IMR-90 (cell line): ENCODE data around the gene TCEA2. TPM values are rescaled to one million over a fixed set of nuclear protein-coding genes. Genes with fewer than 3 reads are reported as not detected.

Experiments used
- ATAC-seq: fragments of 200-7000 bp; cut with Tn5 transposase; 2 replicates; pipeline ENCODE4 v1.9.1; 2020; ENCODE audit warnings: low read depth, mild to moderate bottlenecking, moderate library complexity
- BruUV-seq: library from RNA; stranded (reverse); fragments of 400-500 nt; replicated peaks from 2 replicates; lab custom pipeline; 2021; lab: Mats Ljungman, UMichigan
- CTCF ChIA-PET: fragments of 300-600 bp; formaldehyde crosslinking; extraction: SDS; loops from one replicate; lab custom pipeline; 2021; ENCODE audit warnings: antibody characterized with exemption; lab: Yijun Ruan, JAX
- POLR2A ChIA-PET: fragments of 300-600 bp; sonication (Branson Sonifier 250); formaldehyde crosslinking; loops from one replicate; lab custom pipeline; 2022; ENCODE audit warnings: antibody characterized with exemption; ENCODE audit not compliant: unreplicated experiment; lab: Charles Lee
- DNase-seq: peaks from one replicate; pipeline ENCODE4 v3.0.0; 2013
- H2AFZ ChIP-seq: replicated peaks from 2 replicates; pipeline ENCODE3; 2013; ENCODE audit warnings: low read length, mild to moderate bottlenecking; ENCODE audit not compliant: poor library complexity
- H2AK5ac ChIP-seq: 2 replicates; pipeline ENCODE4 v1.6.1; 2013; ENCODE audit warnings: low read depth, low read length, inconsistent platforms
- H2AK9ac ChIP-seq: replicated peaks from 2 replicates; pipeline ENCODE3; 2013; ENCODE audit warnings: mild to moderate bottlenecking, low read depth, low read length, moderate library complexity; ENCODE audit not compliant: poor library complexity
- H2BK120ac ChIP-seq: 2 replicates; pipeline ENCODE4 v1.6.1; 2013; ENCODE audit warnings: low read depth, low read length, inconsistent platforms
- H2BK15ac ChIP-seq: 3 replicates; pipeline ENCODE4 v1.6.1; 2013; ENCODE audit warnings: low read depth, low read length, inconsistent platforms
- H2BK20ac ChIP-seq: 2 replicates; pipeline ENCODE4 v1.6.1; 2013; ENCODE audit warnings: low read depth, mild to moderate bottlenecking, inconsistent platforms, low read length, moderate library complexity
- H2BK5ac ChIP-seq: 2 replicates; pipeline ENCODE4 v1.6.1; 2013; ENCODE audit warnings: mild to moderate bottlenecking, low read depth, low read length, inconsistent platforms; ENCODE audit not compliant: poor library complexity, severe bottlenecking
- H3K14ac ChIP-seq: replicated peaks from 2 replicates; pipeline ENCODE4 v1.6.1; 2013; ENCODE audit warnings: low read depth, low read length, inconsistent platforms
- H3K18ac ChIP-seq: 2 replicates; pipeline ENCODE4 v1.6.1; 2013; ENCODE audit warnings: low read depth, low read length, control low read depth
- H3K23ac ChIP-seq: 2 replicates; pipeline ENCODE4 v1.6.1; 2013; ENCODE audit warnings: low read depth, low read length, inconsistent platforms
- H3K27ac ChIP-seq: 2 replicates; pipeline ENCODE4 v1.5.1; 2013; ENCODE audit warnings: mild to moderate bottlenecking, control low read depth, low read length; ENCODE audit not compliant: insufficient read depth
- H3K27me3 ChIP-seq: 2 replicates; pipeline ENCODE4 v1.6.1; 2013; ENCODE audit warnings: low read length; ENCODE audit not compliant: control insufficient read depth, insufficient read depth
- H3K36me3 ChIP-seq: 2 replicates; pipeline ENCODE4 v1.6.1; 2013; ENCODE audit warnings: low read length, mixed read lengths; ENCODE audit not compliant: control insufficient read depth, insufficient read depth
- H3K4ac ChIP-seq: 2 replicates; pipeline ENCODE4 v1.6.1; 2013; ENCODE audit warnings: low read depth, low read length, inconsistent platforms
- H3K4me1 ChIP-seq: 2 replicates; pipeline ENCODE4 v1.6.1; 2013; ENCODE audit warnings: low read length, mixed read lengths; ENCODE audit not compliant: control insufficient read depth, insufficient read depth
- H3K4me2 ChIP-seq: 2 replicates; pipeline ENCODE4 v1.6.1; 2013; ENCODE audit warnings: low read depth, mild to moderate bottlenecking, control low read depth, low read length, moderate library complexity
- H3K4me3 ChIP-seq: 2 replicates; pipeline ENCODE4 v1.5.1; 2013; ENCODE audit warnings: low read depth, mild to moderate bottlenecking, control low read depth, low read length, moderate library complexity; ENCODE audit not compliant: insufficient read depth
- H3K56ac ChIP-seq: 2 replicates; pipeline ENCODE4 v1.6.1; 2013; ENCODE audit warnings: low read length, inconsistent platforms; ENCODE audit not compliant: insufficient read depth; ENCODE audit errors: extremely low read depth
- H3K79me1 ChIP-seq, 2 experiments: 2 replicates each; pipeline ENCODE4 v1.6.1; 2013; ENCODE audit warnings: low read length in 2 of 2, inconsistent platforms in 1 of 2, low read depth in 1 of 2
- H3K9ac ChIP-seq: 2 replicates; pipeline ENCODE4 v1.6.1; 2013; ENCODE audit warnings: low read depth, low read length, control low read depth
- H3K9me1 ChIP-seq: 2 replicates; pipeline ENCODE4 v1.6.1; 2013; ENCODE audit warnings: low read length, inconsistent platforms; ENCODE audit not compliant: insufficient read depth
- H3K9me3 ChIP-seq: 2 replicates; pipeline ENCODE4 v1.6.1; 2013; ENCODE audit warnings: low read length; ENCODE audit not compliant: control insufficient read depth, insufficient read depth
- H4K20me1 ChIP-seq: 2 replicates; pipeline ENCODE4 v1.6.1; 2013; ENCODE audit warnings: low read length, inconsistent platforms; ENCODE audit not compliant: insufficient read depth
- H4K5ac ChIP-seq: 2 replicates; pipeline ENCODE4 v1.6.1; 2013; ENCODE audit warnings: mild to moderate bottlenecking, low read depth, low read length, control low read depth
- H4K8ac ChIP-seq, 2 experiments: 2 replicates each; pipeline ENCODE4 v1.6.1; 2013; ENCODE audit warnings: low read depth in 2 of 2, low read length in 2 of 2, control low read depth in 1 of 2, inconsistent platforms in 1 of 2
- H4K91ac ChIP-seq: 2 replicates; pipeline ENCODE4 v1.6.1; 2013; ENCODE audit warnings: low read depth, low read length, inconsistent platforms; ENCODE audit not compliant: insufficient read depth
- BHLHE40 ChIP-seq: fragments of 150-350 bp; IDR thresholded peaks from 2 replicates; pipeline ENCODE4 v1.6.1; 2016; ENCODE audit warnings: mild to moderate bottlenecking, low read depth, low read length
- CEBPB ChIP-seq: IDR thresholded peaks from 2 replicates; pipeline ENCODE4 v1.6.1; 2012; ENCODE audit warnings: low read depth, low read length, improper control_type of control experiment
- CTCF ChIP-seq: conservative IDR thresholded peaks from 2 replicates; pipeline ENCODE4 v1.5.1; 2012; ENCODE audit warnings: mild to moderate bottlenecking, low read depth, low read length, improper control_type of control experiment
- FOS ChIP-seq: fragments of 150-350 bp; IDR thresholded peaks from 2 replicates; pipeline ENCODE4 v1.6.1; 2016; ENCODE audit warnings: low read depth, low read length
- MAFK ChIP-seq: IDR thresholded peaks from 2 replicates; pipeline ENCODE4 v1.6.1; 2012; ENCODE audit warnings: low read depth, low read length, improper control_type of control experiment
- MAZ ChIP-seq: IDR thresholded peaks from 2 replicates; pipeline ENCODE4 v1.6.1; 2012; ENCODE audit warnings: low read depth, mild to moderate bottlenecking, low read length, improper control_type of control experiment, moderate library complexity, borderline replicate concordance
- POLR2A ChIP-seq: IDR thresholded peaks from 2 replicates; pipeline ENCODE4 v1.6.1; 2012; ENCODE audit warnings: mild to moderate bottlenecking, low read depth, low read length
- RAD21 ChIP-seq: IDR thresholded peaks from 2 replicates; pipeline ENCODE4 v1.6.1; 2012; ENCODE audit warnings: low read length, improper control_type of control experiment
- RCOR1 ChIP-seq: IDR thresholded peaks from 2 replicates; pipeline ENCODE4 v1.6.1; 2012; ENCODE audit warnings: mild to moderate bottlenecking, low read length, improper control_type of control experiment; ENCODE audit not compliant: insufficient replicate concordance
- RFX5 ChIP-seq: IDR thresholded peaks from 2 replicates; pipeline ENCODE4 v1.8.0; 2012; ENCODE audit warnings: low read depth, mild to moderate bottlenecking, low read length, moderate library complexity
- WGBS, 2 experiments: methylation state at CpG; one replicate each; pipeline versions ENCODE4 v1.1.5 to v1.1.7; 2013; ENCODE audit warnings: missing lambda C conversion rate in 2 of 2; ENCODE audit not compliant: insufficient read length in 1 of 2; ENCODE audit errors: extremely low coverage in 2 of 2; 5-methylcytosine and 5-hydroxymethylcytosine counted together
- dilution Hi-C: fragments of 300-500 bp; cut with HindIII; formaldehyde crosslinking; loops from one replicate; pipeline ENCODE4 v1.14.3; 2018; ENCODE audit warnings: low sequenced_read_pairs; ENCODE audit not compliant: unreplicated experiment
- in situ Hi-C: fragments of 300-500 bp; cut with MboI; formaldehyde crosslinking; loops from 3 replicates; pipeline ENCODE4 v1.14.3; 2019; ENCODE audit warnings: low sequenced_read_pairs, inconsistent platforms, mixed read lengths
- intact Hi-C: fragments of 100-400 bp; cut with micrococcal nuclease; formaldehyde crosslinking; loops from 2 replicates; pipeline ENCODE4 v1.10.0; 2022
- polyA plus RNA-seq, 3 experiments: library from polyadenylated mRNA; depleted of rRNA; stranded (reverse); fragments of >200 nt; gene quantifications; 2 replicates each; pipeline ENCODE4 v1.2.3, GENCODE V29; 2012; ENCODE audit warnings: low replicate concordance in 1 of 3
- total RNA-seq: library from RNA; depleted of rRNA; stranded (reverse); fragments of >200 nt; gene quantifications from 2 replicates; pipeline ENCODE4 v1.2.3, GENCODE V29; 2012
- TF ChIP-seq, protein P1 (sequence below): fragments of 150-350 bp; IDR thresholded peaks from 2 replicates; pipeline ENCODE4 v1.6.1; 2017; ENCODE audit warnings: mild to moderate bottlenecking, antibody characterized with exemption, low read length, low read depth

The TCEA2 gene
- total and polyA plus RNA-seq, 2 of the 4 experiments (the other 2 are of a cell fraction), result 9.3 to 30.0 TPM

GRCh38 chr20:64075556-64075955 lies 12.6 kb downstream of the TCEA2 start:
- Histone ChIP-seq H4K8ac (no peak overlapping the region), H3K18ac (no peak overlapping the region), H2BK15ac (no peak overlapping the region), H3K36me3 (peaks cover 22% of the 10 kb centered on the region; the same call in 1 of the 2 replicates), H3K27ac (no peak overlapping the region), H3K9me3 (no peaks in the 10 kb centered on the region), H3K9me1 (no peaks in the 10 kb centered on the region), H3K79me1 (peaks cover 6 to 8% of the 10 kb centered on the region in 2 experiments; a peak in 3 of 4 replicates), H2BK120ac (no peak overlapping the region), H3K27me3 (no peaks in the 10 kb centered on the region), H3K4me3 (no peak overlapping the region), H3K23ac (no peak overlapping the region), H2AFZ (no peak overlapping the region), H2AK9ac (no peak overlapping the region), H3K4me2 (no peak overlapping the region), H4K5ac (no peak overlapping the region), H2AK5ac (no peak overlapping the region), H4K91ac (no peak overlapping the region), H3K9ac (no peak overlapping the region), H3K4ac (no peak overlapping the region), H2BK5ac (no peak overlapping the region), H3K14ac (no peak overlapping the region), H4K20me1 (peaks cover 3% of the 10 kb centered on the region), H3K4me1 (peaks cover 11% of the 10 kb centered on the region), H3K56ac (no peak overlapping the region), H2BK20ac (no peak overlapping the region)
- BruUV-seq, result no TSS peak
- POLR2A ChIA-PET, result no interaction called here
- WGBS, 2 experiments, result 86% methylated on average over 3 of the region's 12 CpGs; no CpG with 5 or more reads in 1 of the 2 experiments
- TF ChIP-seq CTCF, result no peak
- TF ChIP-seq BHLHE40, result no peak
- TF ChIP-seq, protein P1, sequence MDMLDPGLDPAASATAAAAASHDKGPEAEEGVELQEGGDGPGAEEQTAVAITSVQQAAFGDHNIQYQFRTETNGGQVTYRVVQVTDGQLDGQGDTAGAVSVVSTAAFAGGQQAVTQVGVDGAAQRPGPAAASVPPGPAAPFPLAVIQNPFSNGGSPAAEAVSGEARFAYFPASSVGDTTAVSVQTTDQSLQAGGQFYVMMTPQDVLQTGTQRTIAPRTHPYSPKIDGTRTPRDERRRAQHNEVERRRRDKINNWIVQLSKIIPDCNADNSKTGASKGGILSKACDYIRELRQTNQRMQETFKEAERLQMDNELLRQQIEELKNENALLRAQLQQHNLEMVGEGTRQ, result no peak
- no peak for TF ChIP-seq POLR2A
- no peak for TF ChIP-seq RCOR1
- no peak for TF ChIP-seq CEBPB
- no peak for TF ChIP-seq RAD21
- no peak for TF ChIP-seq MAZ
- TF ChIP-seq RFX5, result no peak
- TF ChIP-seq MAFK, result no peak
- no peak for TF ChIP-seq FOS
- intact Hi-C loops (no loop called here), dilution Hi-C loops (no loop called here), in situ Hi-C loops (no loop called here)
- CTCF ChIA-PET, result no interaction called here
- ATAC-seq, result no peak
- no peak for DNase-seq
